Measurements from ENCODE around the gene BBIP1.
"Not testable (repeated sequence)": the region's sequence is repeated elsewhere in the genome, so short reads cannot be mapped to it uniquely, and the experiment has no call there.

The BBIP1 gene

DNA sequence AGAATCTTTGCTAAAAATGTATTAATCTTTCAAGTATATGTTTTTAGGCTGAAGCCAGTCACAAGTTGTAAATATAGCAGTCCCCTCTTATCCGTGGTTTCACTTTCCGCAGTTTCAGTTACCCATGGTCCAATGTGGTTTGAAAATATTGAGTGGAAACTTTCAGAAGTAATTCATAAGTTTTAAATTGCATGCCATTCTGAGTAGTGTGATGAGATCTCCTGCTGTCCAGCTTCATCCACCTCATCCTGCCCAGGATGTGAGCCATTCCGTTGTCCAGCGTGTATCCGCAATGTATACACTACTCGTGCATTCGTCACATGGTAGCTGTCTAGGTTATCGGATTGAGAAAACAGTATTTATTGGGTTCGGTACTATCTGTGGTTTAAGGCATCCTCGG, 35.1 kb downstream of the BBIP1 start:
- no peak for TF ChIP-seq POLR2A (IDR thresholded peaks at IDR 0.05; ENCODE audit: low read depth, low read length)
- no peak for FAIRE-seq

DNA sequence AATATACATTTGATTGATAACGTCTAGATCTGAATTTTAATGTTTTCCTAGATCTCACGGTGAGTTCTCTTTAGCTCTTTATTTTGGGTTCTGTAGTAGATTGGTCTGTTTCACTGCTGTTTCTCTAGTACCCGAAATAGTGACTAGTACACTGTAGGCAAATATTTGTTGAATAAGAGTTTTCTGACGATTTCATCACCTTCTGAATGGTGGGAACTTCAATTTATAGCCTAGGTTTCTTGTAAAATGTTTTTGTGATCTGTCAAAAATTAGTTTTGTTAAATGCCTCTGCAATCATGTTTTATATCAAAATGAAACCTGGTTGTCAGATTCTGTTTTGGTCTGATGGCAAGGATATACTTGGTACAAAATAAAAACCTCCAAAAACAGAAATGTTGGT, 37.1 kb downstream of the BBIP1 start:
- DNase-seq (ENCODE audit: insufficient read length, low spot score) (no peak), FAIRE-seq (no peak)
- TF ChIP-seq POLR2A (IDR thresholded peaks at IDR 0.05; ENCODE audit: low read depth, low read length): no peak

More for the DNA sequence above, 35.1 kb downstream of the BBIP1 start:
- DNase-seq (ENCODE audit: insufficient read length, low spot score): no peak

DNA sequence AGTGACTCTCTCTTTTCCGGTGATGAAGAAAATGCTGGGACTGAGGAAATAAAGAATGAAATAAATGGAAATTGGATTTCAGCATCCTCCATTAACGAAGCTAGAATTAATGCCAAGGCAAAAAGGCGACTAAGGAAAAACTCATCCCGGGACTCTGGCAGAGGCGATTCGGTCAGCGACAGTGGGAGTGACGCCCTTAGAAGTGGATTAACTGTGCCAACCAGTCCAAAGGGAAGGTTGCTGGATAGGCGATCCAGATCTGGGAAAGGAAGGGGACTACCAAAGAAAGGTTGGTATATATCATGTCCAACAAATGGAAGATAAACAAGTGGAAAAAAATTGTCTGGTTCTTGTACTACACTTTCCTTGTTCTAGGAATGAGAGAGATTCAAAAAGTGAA, 37.7 kb downstream of the BBIP1 start:
- TF ChIP-seq POLR2A (IDR thresholded peaks at IDR 0.05; ENCODE audit: low read depth, low read length): no peak
- no peak for FAIRE-seq
- no peak for DNase-seq (ENCODE audit: insufficient read length, low spot score)

DNA sequence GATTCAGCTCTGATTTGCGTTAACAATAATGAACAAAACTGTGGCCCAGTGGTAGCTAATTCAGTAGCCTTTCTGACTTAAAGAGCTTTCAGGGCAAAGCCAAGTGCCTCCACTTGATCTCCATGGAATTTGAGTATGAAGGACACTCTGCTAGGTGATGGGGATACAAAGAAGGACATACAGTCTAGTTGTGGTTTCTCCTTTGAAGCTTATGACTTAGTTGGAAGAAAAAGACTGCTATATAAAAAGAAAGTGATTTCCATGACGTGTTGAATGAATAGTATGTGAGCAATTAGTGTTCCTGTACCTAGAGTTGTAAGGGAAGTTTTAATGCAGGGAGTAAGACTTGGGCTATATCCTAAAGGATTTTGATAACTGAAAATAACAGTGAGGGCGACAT, 39.0 kb downstream of the BBIP1 start:
- TF ChIP-seq POLR2A (IDR thresholded peaks at IDR 0.05; ENCODE audit: low read depth, low read length): no peak
- DNase-seq (ENCODE audit: insufficient read length, low spot score) (no peak), FAIRE-seq (no peak)

DNA sequence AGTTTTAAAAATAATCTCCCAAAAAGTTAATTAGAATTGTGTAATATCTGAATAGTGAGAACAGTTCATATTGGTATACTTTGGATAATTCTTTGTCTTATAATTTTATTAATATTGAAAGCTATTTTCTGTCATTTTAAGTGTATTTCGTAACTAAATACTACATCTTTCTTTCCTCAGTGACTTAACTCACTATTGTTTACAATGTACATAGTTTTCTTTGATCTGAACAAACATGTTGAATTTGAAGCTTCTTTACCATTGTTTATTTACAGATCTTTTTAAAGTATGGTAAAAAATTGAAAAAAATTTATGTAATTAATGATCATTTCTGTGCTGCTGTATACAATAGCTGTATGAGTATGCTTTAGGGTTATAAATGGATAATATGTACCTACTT, 42.2 kb downstream of the BBIP1 start:
- no peak for TF ChIP-seq POLR2A (IDR thresholded peaks at IDR 0.05; ENCODE audit: low read depth, low read length)
- DNase-seq (ENCODE audit: insufficient read length, low spot score): no peak
- no peak for FAIRE-seq

DNA sequence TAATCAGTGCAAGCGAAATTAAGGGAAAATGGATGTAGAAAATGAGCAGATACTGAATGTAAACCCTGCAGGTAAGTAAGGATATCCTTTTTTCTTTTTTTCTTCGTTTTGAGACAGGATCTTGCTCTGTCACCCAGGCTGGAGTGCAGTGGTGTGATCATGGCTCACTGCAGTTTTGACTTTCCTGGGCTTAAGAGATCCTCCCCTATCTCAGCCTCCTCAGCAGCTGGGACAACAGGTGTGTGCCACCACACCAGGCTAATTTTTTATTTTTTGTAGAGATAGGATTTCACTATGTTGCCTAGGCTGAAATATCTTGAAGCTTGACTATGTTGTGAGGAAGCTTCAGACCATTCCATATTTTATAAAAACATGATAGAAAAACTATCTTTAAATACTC, 43.0 kb downstream of the BBIP1 start:
- FAIRE-seq: no peak

DNA sequence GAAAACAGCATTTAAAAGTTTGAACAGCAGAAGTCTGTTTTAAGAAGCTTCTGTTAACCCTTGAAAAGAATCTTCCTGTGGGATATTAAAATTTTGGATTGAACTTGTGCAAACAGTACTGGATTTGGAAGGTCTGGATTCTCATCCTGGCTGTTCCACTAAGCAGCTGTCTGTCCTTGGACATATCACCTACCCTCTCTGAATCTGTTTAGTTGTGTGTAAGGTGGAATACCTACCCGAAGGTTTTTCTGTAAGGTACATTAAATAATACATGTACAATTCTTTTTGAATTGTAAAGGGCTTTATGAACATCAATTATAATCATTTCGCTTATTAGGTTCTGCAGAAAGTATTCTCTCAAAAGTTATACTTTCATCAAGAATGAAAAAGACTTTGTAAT, 45.0 kb downstream of the BBIP1 start:
- DNase-seq (ENCODE audit: insufficient read length, low spot score) (no peak), FAIRE-seq (no peak)
- no peak for TF ChIP-seq POLR2A (IDR thresholded peaks at IDR 0.05; ENCODE audit: low read depth, low read length)

More for the DNA sequence above, 43.0 kb downstream of the BBIP1 start:
- DNase-seq (ENCODE audit: insufficient read length, low spot score): no peak
- TF ChIP-seq POLR2A (IDR thresholded peaks at IDR 0.05; ENCODE audit: low read depth, low read length): no peak

DNA sequence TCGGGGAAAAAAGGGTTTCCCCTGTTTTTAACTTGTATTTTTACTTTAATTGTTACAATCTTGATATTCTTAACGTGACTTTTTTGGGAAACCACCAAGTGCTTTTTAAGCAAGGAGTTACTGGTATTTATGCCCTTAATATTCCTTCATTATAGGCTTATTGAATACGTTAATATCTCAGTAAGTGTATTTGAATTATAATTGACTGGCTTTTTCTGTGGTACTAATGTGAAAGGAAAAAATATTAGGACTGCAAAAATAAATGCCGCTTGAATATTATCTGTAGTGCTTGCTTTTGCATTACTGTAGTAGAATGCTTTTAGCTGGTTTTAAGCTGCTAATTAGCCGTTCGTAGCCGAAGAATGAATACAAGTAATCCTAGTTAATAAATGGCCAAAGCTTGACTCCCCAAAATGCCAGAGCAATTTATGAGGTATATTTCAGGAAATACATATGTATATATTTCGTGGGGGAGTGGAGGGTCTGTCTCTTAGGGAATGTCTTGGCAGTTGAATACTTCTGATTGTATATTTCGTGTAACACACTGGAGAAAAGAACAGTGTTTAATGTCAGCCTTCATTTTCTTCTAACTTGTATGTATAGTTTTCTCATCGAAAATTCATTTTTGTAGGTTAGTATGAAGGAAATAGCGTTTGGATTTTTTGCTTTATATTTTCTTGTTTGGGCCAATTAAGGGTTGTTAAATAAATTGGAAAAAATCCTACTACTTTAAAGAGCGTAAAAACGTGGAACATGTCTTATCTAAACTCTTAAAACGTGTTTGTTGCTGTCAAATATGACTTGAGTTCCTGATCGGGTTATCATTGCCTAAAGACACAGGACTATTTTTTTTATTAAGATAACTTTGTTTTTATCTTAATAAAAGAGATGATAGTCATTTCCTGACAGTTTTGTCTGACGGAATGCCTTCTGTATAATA, 45.7 kb downstream of the BBIP1 start:
- no peak for FAIRE-seq

DNA sequence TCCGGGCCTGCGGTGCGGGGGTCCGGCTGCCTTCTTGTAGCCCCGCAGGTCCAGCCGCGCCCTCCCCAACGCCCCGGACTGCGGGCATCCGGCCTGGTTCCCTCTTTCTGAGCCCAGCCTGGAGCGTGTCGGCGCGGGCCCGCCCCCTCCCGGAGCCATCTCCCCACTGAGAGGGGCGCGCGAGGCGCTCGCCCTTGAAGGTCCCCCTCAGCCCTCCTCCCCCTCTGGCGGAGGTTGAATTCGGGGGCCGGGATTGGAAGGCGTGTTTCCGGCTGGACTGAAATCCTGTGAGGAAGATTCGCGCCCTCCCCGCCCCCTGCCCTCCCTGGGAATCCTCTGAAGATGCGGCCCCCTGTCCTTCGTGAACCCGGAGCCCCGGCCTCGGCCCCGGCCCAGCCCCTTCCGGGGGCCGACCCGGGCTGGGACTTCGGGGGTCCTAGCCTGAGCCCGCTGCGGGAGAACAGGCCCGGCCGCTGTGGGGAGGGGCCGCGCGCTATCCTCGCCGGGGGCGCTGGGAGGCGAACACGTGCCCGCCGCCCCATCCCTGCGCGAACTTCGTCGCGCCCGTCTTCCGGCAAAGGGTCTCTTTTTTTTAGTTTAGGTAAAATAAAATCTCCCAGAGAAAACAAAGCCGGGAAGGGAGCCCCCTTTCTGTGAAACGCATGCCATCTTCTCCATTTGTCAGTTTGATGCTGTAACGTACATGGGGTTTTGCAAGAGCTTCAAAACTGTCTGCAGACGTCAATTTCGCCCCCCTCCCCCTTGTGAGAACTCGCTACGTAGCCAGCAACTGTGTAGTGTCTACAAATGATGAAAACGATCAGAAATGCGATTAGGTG, 46.6 kb downstream of the BBIP1 start:
- no peak for FAIRE-seq
- TF ChIP-seq POLR2A (IDR thresholded peaks at IDR 0.05; ENCODE audit: low read depth, low read length): no peak; the same call in 1 of the 2 replicates

More for the DNA sequence above, 45.7 kb downstream of the BBIP1 start:
- TF ChIP-seq POLR2A (IDR thresholded peaks at IDR 0.05; ENCODE audit: low read depth, low read length): no peak
- no peak for DNase-seq (ENCODE audit: insufficient read length, low spot score)

DNA sequence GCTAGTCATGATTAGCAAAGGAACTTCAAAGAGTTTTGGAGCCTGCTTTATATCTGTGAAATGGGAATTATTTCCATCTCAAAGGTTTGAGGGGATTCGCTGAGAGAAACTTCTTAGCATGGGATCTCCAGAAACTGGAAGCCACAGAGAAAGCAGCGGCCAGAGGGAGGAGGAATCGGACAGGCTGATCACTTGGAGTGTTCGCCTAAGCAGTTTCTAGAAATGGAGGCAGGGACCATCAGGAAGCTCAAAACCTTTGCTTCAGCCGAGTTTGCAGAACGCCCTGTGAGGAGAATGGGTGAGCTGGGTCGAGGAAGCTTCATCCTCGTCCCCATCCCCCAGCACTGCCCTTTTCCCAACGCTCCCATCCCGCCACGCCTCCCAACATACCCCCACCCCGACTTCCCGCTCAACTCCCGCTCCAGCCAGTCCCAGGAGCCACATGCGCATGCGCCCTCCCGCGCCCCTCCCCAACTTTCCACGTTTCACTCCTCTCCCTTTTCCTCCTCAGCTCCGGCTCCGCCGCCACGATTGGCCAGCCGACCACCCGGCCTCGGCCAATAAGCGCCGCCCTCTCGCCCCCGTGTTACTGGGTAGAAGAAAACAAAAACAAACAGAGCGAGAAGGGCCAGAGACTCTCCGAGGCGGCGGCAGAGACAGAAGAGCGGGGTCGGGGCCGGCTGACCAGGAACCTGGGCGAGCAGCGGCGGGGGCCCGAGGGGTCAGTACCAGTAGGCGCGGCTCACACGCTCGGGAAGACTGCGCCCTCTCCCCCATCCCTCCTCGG, 47.5 kb downstream of the BBIP1 start, which contains the start of gene PDCD4:
PDCD4 (plus strand) TSS at position 631 of the 787 bp plus-strand sequence. CDS start 4,100 bp downstream, outside the sequence.
- FAIRE-seq (peak; percentile 84), DNase-seq (ENCODE audit: insufficient read length, low spot score) (peak; percentile 85)
- TF ChIP-seq POLR2A (IDR thresholded peaks at IDR 0.05; ENCODE audit: low read depth, low read length): peak; percentile 55

More for the DNA sequence above, 46.6 kb downstream of the BBIP1 start:
- peak; percentile 22 for DNase-seq (ENCODE audit: insufficient read length, low spot score)

DNA sequence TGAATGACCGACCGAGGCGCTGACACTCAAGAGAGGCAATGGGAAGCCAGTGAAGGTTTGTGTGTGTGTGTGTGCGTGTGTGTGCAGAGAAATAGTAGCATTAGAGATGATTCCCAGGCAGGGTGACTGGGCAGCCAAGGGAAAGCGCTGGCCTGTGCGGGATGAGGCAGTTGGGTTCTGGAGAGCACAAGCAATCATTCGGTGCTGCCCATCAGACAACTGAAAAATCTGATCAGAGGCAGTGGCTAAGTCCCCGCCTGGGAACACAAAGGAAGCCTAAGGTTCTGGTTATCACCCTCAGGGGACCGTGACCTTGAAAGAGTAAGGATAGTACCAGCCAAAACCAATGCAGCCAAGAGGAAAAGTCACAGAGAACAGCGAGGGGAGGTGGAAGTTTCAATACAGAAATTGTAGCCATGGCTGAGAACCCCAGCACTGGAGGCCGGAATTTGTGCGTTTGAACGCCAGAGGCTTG, 48.1 kb downstream of the BBIP1 start:
- FAIRE-seq (no peak), DNase-seq (ENCODE audit: insufficient read length, low spot score) (no peak)
- TF ChIP-seq POLR2A (IDR thresholded peaks at IDR 0.05; ENCODE audit: low read depth, low read length): no peak

DNA sequence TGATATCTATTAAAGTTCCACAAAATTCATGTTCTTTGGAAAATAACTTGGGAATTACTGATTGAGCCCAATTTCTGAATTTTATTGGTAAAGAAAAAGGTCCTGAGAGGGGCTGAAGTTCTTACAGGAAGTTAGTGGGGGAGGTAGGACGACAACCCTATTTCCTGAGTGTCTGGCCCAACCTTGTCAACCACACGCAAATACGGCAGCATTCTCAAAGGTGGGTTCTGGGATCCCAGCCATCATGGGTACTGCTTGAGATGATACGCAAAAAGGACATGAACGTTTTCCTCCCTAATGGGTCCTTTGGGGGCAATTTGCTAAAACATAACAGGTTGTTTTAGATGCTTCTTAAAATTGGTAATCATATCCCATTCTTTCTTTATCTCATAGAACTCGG, 50.0 kb downstream of the BBIP1 start:
- no peak for FAIRE-seq
- no peak for DNase-seq (ENCODE audit: insufficient read length, low spot score)
- TF ChIP-seq POLR2A (IDR thresholded peaks at IDR 0.05; ENCODE audit: low read depth, low read length): no peak

DNA sequence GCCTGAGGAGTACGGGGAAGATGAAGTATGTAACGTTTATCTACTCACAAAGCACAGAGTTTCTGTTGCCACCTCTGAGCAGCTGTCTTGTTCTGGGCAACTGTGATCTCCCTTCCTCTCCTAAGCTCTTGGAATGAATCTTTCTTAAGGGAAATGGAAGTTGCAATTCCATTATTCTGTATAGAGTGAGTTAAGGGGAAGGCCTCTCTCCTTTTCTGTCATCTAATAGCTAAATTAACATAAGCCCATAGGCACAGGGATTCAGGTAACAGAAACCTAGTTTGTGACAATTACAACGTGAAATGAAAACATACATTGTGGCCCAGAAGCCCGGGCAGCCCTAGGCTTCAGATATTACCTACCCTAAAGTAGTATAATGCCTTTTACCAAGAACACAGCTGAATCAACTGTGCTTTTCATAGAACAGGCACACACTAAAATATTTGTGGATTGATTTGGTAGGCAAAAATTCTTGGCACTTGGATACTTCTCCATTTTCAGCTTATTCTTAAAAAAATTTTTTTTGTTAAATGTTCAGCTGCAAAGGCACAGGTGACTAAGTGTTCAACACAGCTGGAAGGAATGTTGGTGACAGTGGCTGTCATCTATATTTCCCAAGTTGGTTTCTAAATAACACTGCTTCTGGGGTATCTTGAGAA, 51.0 kb downstream of the BBIP1 start:
- FAIRE-seq (no peak), DNase-seq (ENCODE audit: insufficient read length, low spot score) (no peak)
- no peak for TF ChIP-seq POLR2A (IDR thresholded peaks at IDR 0.05; ENCODE audit: low read depth, low read length)

DNA sequence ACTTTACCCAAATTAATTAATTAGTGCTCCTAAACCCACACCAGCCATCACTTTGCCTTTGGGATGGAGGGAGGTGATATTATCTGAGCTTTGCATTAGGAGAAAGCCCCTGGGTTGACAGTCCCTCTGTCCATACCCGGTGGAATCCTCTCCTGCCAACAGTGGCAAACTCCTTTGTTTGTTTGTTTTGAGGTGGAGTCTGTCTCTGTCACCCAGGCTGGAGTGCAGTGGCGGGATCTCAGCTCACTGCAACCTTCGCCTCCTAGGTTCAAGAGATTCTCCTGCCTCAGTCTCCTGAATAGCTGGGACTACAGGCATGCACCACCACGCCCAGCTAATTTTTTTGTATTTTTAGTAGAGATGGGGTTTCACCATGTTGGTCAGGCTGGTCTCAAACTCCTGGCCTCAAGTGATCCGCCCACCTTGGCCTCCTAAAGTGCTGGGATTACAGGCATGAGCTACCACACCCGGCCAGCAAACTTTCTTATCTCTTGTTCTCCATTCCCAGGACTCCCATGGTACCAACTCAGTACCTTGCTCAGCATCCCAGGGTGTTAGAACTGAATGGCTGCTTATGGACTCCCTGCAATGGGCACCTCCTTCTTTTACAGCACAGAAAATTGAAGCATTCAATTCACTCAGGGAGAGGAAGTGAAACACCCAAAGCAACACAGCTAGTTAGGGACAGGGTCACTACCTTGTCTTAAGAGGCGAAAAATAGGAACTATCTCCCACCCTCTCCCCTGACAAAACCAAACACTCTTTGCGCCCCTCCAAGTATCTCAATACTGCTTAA, 51.8 kb downstream of the BBIP1 start:
- DNase-seq (ENCODE audit: insufficient read length, low spot score); FAIRE-seq: not testable (repeated sequence)

Measured in H54 (cell line).